ENCODE results near the gene HLA-DMA. TPM values are rescaled to one million over a fixed set of nuclear protein-coding genes. Genes with fewer than 3 reads are reported as not detected.

Gene HLA-DMA
- total and polyA plus RNA-seq, 2 of the 8 experiments (the other 6 are each of a cell fraction or from before 2014, with no cell fraction given) = 13.3 to 23.1 TPM

GRCh38 chr6:32968093-32968866, 15.4 kb upstream of the HLA-DMA start, which contains the start of gene BRD2 (continued):
- TF ChIP-seq, protein P1, sequence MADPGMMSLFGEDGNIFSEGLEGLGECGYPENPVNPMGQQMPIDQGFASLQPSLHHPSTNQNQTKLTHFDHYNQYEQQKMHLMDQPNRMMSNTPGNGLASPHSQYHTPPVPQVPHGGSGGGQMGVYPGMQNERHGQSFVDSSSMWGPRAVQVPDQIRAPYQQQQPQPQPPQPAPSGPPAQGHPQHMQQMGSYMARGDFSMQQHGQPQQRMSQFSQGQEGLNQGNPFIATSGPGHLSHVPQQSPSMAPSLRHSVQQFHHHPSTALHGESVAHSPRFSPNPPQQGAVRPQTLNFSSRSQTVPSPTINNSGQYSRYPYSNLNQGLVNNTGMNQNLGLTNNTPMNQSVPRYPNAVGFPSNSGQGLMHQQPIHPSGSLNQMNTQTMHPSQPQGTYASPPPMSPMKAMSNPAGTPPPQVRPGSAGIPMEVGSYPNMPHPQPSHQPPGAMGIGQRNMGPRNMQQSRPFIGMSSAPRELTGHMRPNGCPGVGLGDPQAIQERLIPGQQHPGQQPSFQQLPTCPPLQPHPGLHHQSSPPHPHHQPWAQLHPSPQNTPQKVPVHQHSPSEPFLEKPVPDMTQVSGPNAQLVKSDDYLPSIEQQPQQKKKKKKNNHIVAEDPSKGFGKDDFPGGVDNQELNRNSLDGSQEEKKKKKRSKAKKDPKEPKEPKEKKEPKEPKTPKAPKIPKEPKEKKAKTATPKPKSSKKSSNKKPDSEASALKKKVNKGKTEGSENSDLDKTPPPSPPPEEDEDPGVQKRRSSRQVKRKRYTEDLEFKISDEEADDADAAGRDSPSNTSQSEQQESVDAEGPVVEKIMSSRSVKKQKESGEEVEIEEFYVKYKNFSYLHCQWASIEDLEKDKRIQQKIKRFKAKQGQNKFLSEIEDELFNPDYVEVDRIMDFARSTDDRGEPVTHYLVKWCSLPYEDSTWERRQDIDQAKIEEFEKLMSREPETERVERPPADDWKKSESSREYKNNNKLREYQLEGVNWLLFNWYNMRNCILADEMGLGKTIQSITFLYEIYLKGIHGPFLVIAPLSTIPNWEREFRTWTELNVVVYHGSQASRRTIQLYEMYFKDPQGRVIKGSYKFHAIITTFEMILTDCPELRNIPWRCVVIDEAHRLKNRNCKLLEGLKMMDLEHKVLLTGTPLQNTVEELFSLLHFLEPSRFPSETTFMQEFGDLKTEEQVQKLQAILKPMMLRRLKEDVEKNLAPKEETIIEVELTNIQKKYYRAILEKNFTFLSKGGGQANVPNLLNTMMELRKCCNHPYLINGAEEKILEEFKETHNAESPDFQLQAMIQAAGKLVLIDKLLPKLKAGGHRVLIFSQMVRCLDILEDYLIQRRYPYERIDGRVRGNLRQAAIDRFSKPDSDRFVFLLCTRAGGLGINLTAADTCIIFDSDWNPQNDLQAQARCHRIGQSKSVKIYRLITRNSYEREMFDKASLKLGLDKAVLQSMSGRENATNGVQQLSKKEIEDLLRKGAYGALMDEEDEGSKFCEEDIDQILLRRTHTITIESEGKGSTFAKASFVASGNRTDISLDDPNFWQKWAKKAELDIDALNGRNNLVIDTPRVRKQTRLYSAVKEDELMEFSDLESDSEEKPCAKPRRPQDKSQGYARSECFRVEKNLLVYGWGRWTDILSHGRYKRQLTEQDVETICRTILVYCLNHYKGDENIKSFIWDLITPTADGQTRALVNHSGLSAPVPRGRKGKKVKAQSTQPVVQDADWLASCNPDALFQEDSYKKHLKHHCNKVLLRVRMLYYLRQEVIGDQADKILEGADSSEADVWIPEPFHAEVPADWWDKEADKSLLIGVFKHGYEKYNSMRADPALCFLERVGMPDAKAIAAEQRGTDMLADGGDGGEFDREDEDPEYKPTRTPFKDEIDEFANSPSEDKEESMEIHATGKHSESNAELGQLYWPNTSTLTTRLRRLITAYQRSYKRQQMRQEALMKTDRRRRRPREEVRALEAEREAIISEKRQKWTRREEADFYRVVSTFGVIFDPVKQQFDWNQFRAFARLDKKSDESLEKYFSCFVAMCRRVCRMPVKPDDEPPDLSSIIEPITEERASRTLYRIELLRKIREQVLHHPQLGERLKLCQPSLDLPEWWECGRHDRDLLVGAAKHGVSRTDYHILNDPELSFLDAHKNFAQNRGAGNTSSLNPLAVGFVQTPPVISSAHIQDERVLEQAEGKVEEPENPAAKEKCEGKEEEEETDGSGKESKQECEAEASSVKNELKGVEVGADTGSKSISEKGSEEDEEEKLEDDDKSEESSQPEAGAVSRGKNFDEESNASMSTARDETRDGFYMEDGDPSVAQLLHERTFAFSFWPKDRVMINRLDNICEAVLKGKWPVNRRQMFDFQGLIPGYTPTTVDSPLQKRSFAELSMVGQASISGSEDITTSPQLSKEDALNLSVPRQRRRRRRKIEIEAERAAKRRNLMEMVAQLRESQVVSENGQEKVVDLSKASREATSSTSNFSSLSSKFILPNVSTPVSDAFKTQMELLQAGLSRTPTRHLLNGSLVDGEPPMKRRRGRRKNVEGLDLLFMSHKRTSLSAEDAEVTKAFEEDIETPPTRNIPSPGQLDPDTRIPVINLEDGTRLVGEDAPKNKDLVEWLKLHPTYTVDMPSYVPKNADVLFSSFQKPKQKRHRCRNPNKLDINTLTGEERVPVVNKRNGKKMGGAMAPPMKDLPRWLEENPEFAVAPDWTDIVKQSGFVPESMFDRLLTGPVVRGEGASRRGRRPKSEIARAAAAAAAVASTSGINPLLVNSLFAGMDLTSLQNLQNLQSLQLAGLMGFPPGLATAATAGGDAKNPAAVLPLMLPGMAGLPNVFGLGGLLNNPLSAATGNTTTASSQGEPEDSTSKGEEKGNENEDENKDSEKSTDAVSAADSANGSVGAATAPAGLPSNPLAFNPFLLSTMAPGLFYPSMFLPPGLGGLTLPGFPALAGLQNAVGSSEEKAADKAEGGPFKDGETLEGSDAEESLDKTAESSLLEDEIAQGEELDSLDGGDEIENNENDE (IDR thresholded peaks at IDR 0.05; ENCODE audit: insufficient replicate concordance, low read length) = no peak
- TF ChIP-seq, protein P2, sequence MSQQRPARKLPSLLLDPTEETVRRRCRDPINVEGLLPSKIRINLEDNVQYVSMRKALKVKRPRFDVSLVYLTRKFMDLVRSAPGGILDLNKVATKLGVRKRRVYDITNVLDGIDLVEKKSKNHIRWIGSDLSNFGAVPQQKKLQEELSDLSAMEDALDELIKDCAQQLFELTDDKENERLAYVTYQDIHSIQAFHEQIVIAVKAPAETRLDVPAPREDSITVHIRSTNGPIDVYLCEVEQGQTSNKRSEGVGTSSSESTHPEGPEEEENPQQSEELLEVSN (IDR thresholded peaks at IDR 0.05) = no peak

All from H1 (cell line).